T-cell (primary cell): ENCODE measurements around the gene LRIT1. TPM values are rescaled to one million over a fixed set of nuclear protein-coding genes. Genes with fewer than 3 reads are reported as not detected.
A peak's percentile ranks its signal among the peaks of the same experiment; 100 is the strongest.

ENCODE experiments used
- ATAC-seq, 4 experiments: fragments of 200-7000 bp in 3 of 4; fragments of 150-1000 bp in 1 of 4; cut with Tn5 transposase; replicated peaks in 1 of 4; 1 replicate in 3 of 4; 2 replicates in 1 of 4; pipeline ENCODE4 v1.10.0; 2021; ENCODE audit warnings: moderate library complexity in 3 of 4, mild to moderate bottlenecking in 2 of 4, moderate number of reproducible peaks in 1 of 4
- CTCF ChIA-PET, 2 donors: fragments of 300-600 bp; sonication (Branson Sonifier 250); formaldehyde crosslinking; loops; one replicate each; lab custom pipeline; 2022; ENCODE audit warnings: antibody characterized with exemption in 2 of 2; lab: Charles Lee
- POLR2A ChIA-PET, 2 donors: fragments of 300-600 bp; sonication (Branson Sonifier 250); formaldehyde crosslinking; loops; one replicate each; lab custom pipeline; 2022; ENCODE audit warnings: antibody characterized with exemption in 2 of 2; lab: Charles Lee
- DNase-seq, 35 experiments: peaks; one replicate each; pipeline versions ENCODE4 v3.0.0 to v3.0.0-alpha.2; 2013 to 2023
- H3K27ac ChIP-seq: one replicate; pipeline ENCODE4 v1.5.1; 2013; ENCODE audit warnings: low read length
- H3K27me3 ChIP-seq, 2 experiments: replicated peaks in 1 of 2; 1 replicate in 1 of 2; 2 replicates in 1 of 2; pipeline versions ENCODE4 v1.6.1 to v1.7.0; 2013; ENCODE audit warnings: low read length in 1 of 2, mixed read lengths in 1 of 2; ENCODE audit not compliant: control insufficient read depth in 2 of 2, insufficient read depth in 2 of 2; ENCODE audit errors: extremely low read depth in 1 of 2
- H3K36me3 ChIP-seq, 2 donors: 1 replicate in 1 of 2; 2 replicates in 1 of 2; pipeline versions ENCODE4 v1.6.1 to v1.7.0; 2013; ENCODE audit warnings: low read length in 1 of 2; ENCODE audit not compliant: control insufficient read depth in 2 of 2, insufficient read depth in 1 of 2; ENCODE audit errors: extremely low read depth in 1 of 2
- H3K4me1 ChIP-seq, 2 experiments: 1 replicate in 1 of 2; 2 replicates in 1 of 2; pipeline versions ENCODE4 v1.6.1 to v1.7.0; 2013; ENCODE audit warnings: low read length in 2 of 2, mixed read lengths in 1 of 2; ENCODE audit not compliant: insufficient read depth in 2 of 2, control insufficient read depth in 1 of 2; ENCODE audit errors: extremely low read depth in 1 of 2
- H3K4me3 ChIP-seq, 2 donors: 1 replicate in 1 of 2; 2 replicates in 1 of 2; pipeline versions ENCODE4 v1.5.1 to v1.7.0; 2013; ENCODE audit warnings: mild to moderate bottlenecking in 2 of 2, low read length in 1 of 2, moderate library complexity in 1 of 2; ENCODE audit not compliant: control insufficient read depth in 1 of 2; ENCODE audit errors: extremely low read depth in 1 of 2
- H3K9me3 ChIP-seq: 2 replicates; pipeline ENCODE4 v1.7.0; 2013
- H3K27ac Mint-ChIP-seq, 2 donors: one replicate each; pipeline ENCODE4 v1.8.0; 2020 to 2021; ENCODE audit warnings: mild to moderate bottlenecking in 2 of 2, mixed read lengths in 2 of 2
- H3K27me3 Mint-ChIP-seq, 2 donors: one replicate each; pipeline ENCODE4 v1.8.0; 2021 to 2022; ENCODE audit warnings: mixed read lengths in 2 of 2
- H3K36me3 Mint-ChIP-seq: one replicate; pipeline ENCODE4 v1.8.0; 2021; ENCODE audit warnings: mixed read lengths
- H3K4me1 Mint-ChIP-seq, 3 donors: one replicate each; pipeline ENCODE4 v1.8.0; 2020 to 2022; ENCODE audit warnings: mixed read lengths in 3 of 3, mild to moderate bottlenecking in 1 of 3
- H3K4me3 Mint-ChIP-seq, 3 donors: one replicate each; pipeline ENCODE4 v1.8.0; 2020 to 2022; ENCODE audit warnings: mild to moderate bottlenecking in 3 of 3, mixed read lengths in 3 of 3, moderate library complexity in 3 of 3
- H3K9me3 Mint-ChIP-seq, 3 donors: one replicate each; pipeline ENCODE4 v1.8.0; 2020 to 2022; ENCODE audit warnings: mixed read lengths in 3 of 3
- WGBS: methylation state at CpG from one replicate; pipeline ENCODE4 v1.1.5; 2013; ENCODE audit warnings: missing lambda C conversion rate; ENCODE audit not compliant: insufficient coverage; 5-methylcytosine and 5-hydroxymethylcytosine counted together
- total RNA-seq, 35 experiments: library from RNA in 6 of 35; stranded (reverse) in 6 of 35; fragments of 120-200 nt in 1 of 35; gene quantifications; one replicate each; pipeline versions ENCODE4 v1.2.1 to v1.2.4 and lab custom pipeline; 2013 to 2026

Gene LRIT1
- total RNA-seq, 5 donors from 2014 or later (not counting 1 experiment from before 2014, with no cell fraction given): not detected

GRCh38 chr10:84193846-84194423, 47.4 kb downstream of the LRIT1 start:
- POLR2A ChIA-PET: interaction anchor here in 1 of 2 donors (0.7 kb wide), 1 partner anchor 54 kb away, joined by 4 read pairs; no protein-coding TSS in a partner anchor
- no peaks in the 10 kb centered on the region for H3K9me3 ChIP-seq
- CTCF ChIA-PET: interaction anchor here in 1 of 2 donors (1.9 kb wide), 1 partner anchor 46 kb away, joined by 5 read pairs; no protein-coding TSS in a partner anchor
- peaks cover 12 to 39% of the 10 kb centered on the region in 2 experiments for H3K4me1 ChIP-seq
- ATAC-seq: no peak
- H3K4me3 Mint-ChIP-seq: peak overlapping the region; percentile 50 to 62 (median 58)
- H3K4me3 ChIP-seq: peak overlapping the region; percentile 35 to 63
- no peak overlapping the region for H3K27ac Mint-ChIP-seq
- H3K27ac ChIP-seq: no peak overlapping the region
- no peaks in the 10 kb centered on the region for H3K36me3 ChIP-seq
- 52% methylated on average over 5 of the region's 5 CpGs for WGBS
- peaks cover 4 to 43% of the 10 kb centered on the region in 2 experiments for H3K27me3 ChIP-seq
- H3K4me1 Mint-ChIP-seq: peaks cover 16 to 25% (median 24%) of the 10 kb centered on the region in 3 donors
- no peaks in the 10 kb centered on the region for H3K36me3 Mint-ChIP-seq
- no peak for DNase-seq
- no peaks in the 10 kb centered on the region for H3K9me3 Mint-ChIP-seq
- peaks cover 22 to 40% of the 10 kb centered on the region in 2 donors for H3K27me3 Mint-ChIP-seq

GRCh38 chr10:84193327-84193726, 48.0 kb downstream of the LRIT1 start:
- H3K36me3 ChIP-seq: no peaks in the 10 kb centered on the region
- Mint-ChIP-seq H3K27me3 (peaks cover 21 to 38% of the 10 kb centered on the region in 2 donors), H3K4me3 (peak overlapping the region in 2 of 3 donors; percentile 24 to 62), H3K9me3 (no peaks in the 10 kb centered on the region), H3K4me1 (peaks cover 16 to 25% (median 24%) of the 10 kb centered on the region in 3 donors), H3K27ac (no peak overlapping the region), H3K36me3 (no peaks in the 10 kb centered on the region)
- no CpG with 5 or more reads among the region's 2 CpGs for WGBS
- CTCF ChIA-PET: interaction anchor here in 1 of 2 donors (1.9 kb wide), 1 partner anchor 45 kb away, joined by 5 read pairs; no protein-coding TSS in a partner anchor
- ATAC-seq (no peak), DNase-seq (no peak)
- H3K27ac ChIP-seq: no peak overlapping the region
- H3K9me3 ChIP-seq: no peaks in the 10 kb centered on the region
- H3K27me3 ChIP-seq: peaks cover 4 to 43% of the 10 kb centered on the region in 2 experiments
- H3K4me1 ChIP-seq: peaks cover 12 to 39% of the 10 kb centered on the region in 2 experiments
- no peak overlapping the region for H3K4me3 ChIP-seq
- POLR2A ChIA-PET: no interaction called here

GRCh38 chr10:84191106-84191505, 50.2 kb downstream of the LRIT1 start:
- DNase-seq (peak in 31 of 35 experiments; percentile 17 to 69 (median 43)), ATAC-seq (peak; percentile 63 to 92 (median 74))
- peak overlapping the region in 1 of 3 donors; percentile 19 for H3K4me3 Mint-ChIP-seq
- no peaks in the 10 kb centered on the region for H3K36me3 Mint-ChIP-seq
- Histone ChIP-seq H3K4me3 (no peak overlapping the region), H3K27ac (no peak overlapping the region), H3K36me3 (no peaks in the 10 kb centered on the region), H3K27me3 (peaks cover 3 to 26% of the 10 kb centered on the region in 2 experiments), H3K9me3 (no peaks in the 10 kb centered on the region), H3K4me1 (peaks cover 12 to 39% of the 10 kb centered on the region in 2 experiments)
- no peaks in the 10 kb centered on the region for H3K9me3 Mint-ChIP-seq
- ChIA-PET POLR2A (no interaction called here), CTCF (interaction anchor here (1.0 to 1.3 kb wide), 3 partner anchors 14 to 43 kb away, joined by 3 to 11 read pairs (median 8); no protein-coding TSS in a partner anchor)
- no peak overlapping the region for H3K27ac Mint-ChIP-seq
- WGBS: 18% methylated on average over 3 of the region's 5 CpGs
- peaks cover 6 to 23% of the 10 kb centered on the region in 2 donors for H3K27me3 Mint-ChIP-seq
- H3K4me1 Mint-ChIP-seq: peaks cover 16 to 25% (median 24%) of the 10 kb centered on the region in 3 donors

- no peaks in the 10 kb centered on the region for H3K9me3 Mint-ChIP-seq
- ChIA-PET POLR2A (no interaction called here), CTCF (interaction anchor here (1.0 to 1.3 kb wide), 3 partner anchors 14 to 43 kb away, joined by 3 to 11 read pairs (median 8); no protein-coding TSS in a partner anchor)
- Histone ChIP-seq H3K27ac (no peak overlapping the region), H3K4me1 (peaks cover 12 to 38% of the 10 kb centered on the region in 2 experiments), H3K36me3 (no peaks in the 10 kb centered on the region), H3K4me3 (no peak overlapping the region), H3K9me3 (no peaks in the 10 kb centered on the region), H3K27me3 (peaks cover 0 to 21% of the 10 kb centered on the region in 2 experiments)
- H3K4me1 Mint-ChIP-seq: peaks cover 16 to 23% (median 23%) of the 10 kb centered on the region in 3 donors
- DNase-seq: no peak
- 65% methylated on average over 2 of the region's 3 CpGs for WGBS
- peaks cover 2 to 19% of the 10 kb centered on the region in 2 donors for H3K27me3 Mint-ChIP-seq
- peak overlapping the region in 1 of 3 donors; percentile 19 for H3K4me3 Mint-ChIP-seq
- peak in 2 of 4 experiments; percentile 6 to 9 for ATAC-seq
- no peaks in the 10 kb centered on the region for H3K36me3 Mint-ChIP-seq
- peak overlapping the region in 1 of 2 donors; percentile 13 for H3K27ac Mint-ChIP-seq
Observed at GRCh38 chr10:84190621-84191020, 50.7 kb downstream of the LRIT1 start.

GRCh38 chr10:84188815-84189214, 52.5 kb downstream of the LRIT1 start:
- Histone ChIP-seq H3K27me3 (peaks cover 0 to 5% of the 10 kb centered on the region in 2 experiments), H3K36me3 (no peaks in the 10 kb centered on the region), H3K4me3 (no peak overlapping the region), H3K9me3 (no peaks in the 10 kb centered on the region), H3K27ac (no peak overlapping the region), H3K4me1 (peaks cover 12 to 28% of the 10 kb centered on the region in 2 experiments)
- CTCF ChIA-PET: no interaction called here
- no peak overlapping the region for H3K27ac Mint-ChIP-seq
- WGBS: 63% methylated on average over 3 of the region's 3 CpGs
- H3K36me3 Mint-ChIP-seq: no peaks in the 10 kb centered on the region
- POLR2A ChIA-PET: no interaction called here
- DNase-seq (no peak), ATAC-seq (no peak)
- H3K4me3 Mint-ChIP-seq: no peak overlapping the region
- peaks cover 0 to 11% of the 10 kb centered on the region in 2 donors for H3K27me3 Mint-ChIP-seq
- no peaks in the 10 kb centered on the region for H3K9me3 Mint-ChIP-seq
- peaks cover 16 to 20% (median 18%) of the 10 kb centered on the region in 3 donors for H3K4me1 Mint-ChIP-seq

- Mint-ChIP-seq H3K9me3 (no peaks in the 10 kb centered on the region), H3K27ac (no peak overlapping the region), H3K27me3 (peaks cover 0 to 1% of the 10 kb centered on the region in 2 donors), H3K4me3 (no peak overlapping the region), H3K4me1 (peaks cover 6 to 10% (median 8%) of the 10 kb centered on the region in 3 donors), H3K36me3 (no peaks in the 10 kb centered on the region)
- no peak for ATAC-seq
- DNase-seq: no peak
- ChIA-PET CTCF (interaction anchor here in 1 of 2 donors (0.9 kb wide), 1 partner anchor 31 kb away, joined by 3 read pairs; no protein-coding TSS in a partner anchor), POLR2A (no interaction called here)
- no peak overlapping the region for H3K27ac ChIP-seq
- H3K4me1 ChIP-seq: peaks cover 3 to 12% of the 10 kb centered on the region in 2 experiments
- no peaks in the 10 kb centered on the region for H3K36me3 ChIP-seq
- no peaks in the 10 kb centered on the region for H3K9me3 ChIP-seq
- WGBS: 79% methylated on average over 11 of the region's 11 CpGs
- H3K4me3 ChIP-seq: no peak overlapping the region
- H3K27me3 ChIP-seq: no peaks in the 10 kb centered on the region
Observed at GRCh38 chr10:84185526-84186175, 55.7 kb downstream of the LRIT1 start.
